Measurements from ENCODE around the gene SLC22A23.
"Not testable (repeated sequence)": the region's sequence is repeated elsewhere in the genome, so short reads cannot be mapped to it uniquely, and the experiment has no call there.

The SLC22A23 gene

DNA sequence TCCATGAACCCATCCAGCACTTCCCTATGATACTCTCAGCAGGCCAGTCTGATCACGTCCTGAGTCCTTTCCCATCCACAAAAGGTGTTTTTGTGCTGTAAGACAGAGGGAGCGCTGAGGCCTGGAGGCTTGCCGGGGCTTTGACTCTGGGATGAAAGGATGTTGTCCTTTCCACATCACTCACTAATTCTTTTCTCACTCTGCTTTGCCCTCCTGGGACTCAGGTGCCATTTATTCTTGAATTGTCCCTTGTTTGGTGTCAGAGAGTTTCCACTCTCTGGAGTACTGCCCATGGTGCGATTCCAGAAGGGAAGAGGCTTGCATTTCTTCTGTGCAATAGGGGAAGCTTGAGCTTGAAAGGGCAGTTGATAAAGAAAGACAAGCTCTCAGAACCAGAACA is 214.1 kb downstream of the SLC22A23 start:
- H3K27me3 ChIP-seq (ENCODE audit: low read depth), result no peaks in the 10 kb centered on the region
- no peaks in the 10 kb centered on the region for H3K9me3 ChIP-seq
- peaks cover 4% of the 10 kb centered on the region for H3K4me1 ChIP-seq
- in situ Hi-C loops (cut with MboI; ENCODE audit: low sequenced_read_pairs), result no loop called here
- DNase-seq (ENCODE audit: low spot score in 2 of 2), result no peak
- no peak overlapping the region for H3K4me3 ChIP-seq
- no peaks in the 10 kb centered on the region for H3K36me3 ChIP-seq (replicated peaks)

DNA sequence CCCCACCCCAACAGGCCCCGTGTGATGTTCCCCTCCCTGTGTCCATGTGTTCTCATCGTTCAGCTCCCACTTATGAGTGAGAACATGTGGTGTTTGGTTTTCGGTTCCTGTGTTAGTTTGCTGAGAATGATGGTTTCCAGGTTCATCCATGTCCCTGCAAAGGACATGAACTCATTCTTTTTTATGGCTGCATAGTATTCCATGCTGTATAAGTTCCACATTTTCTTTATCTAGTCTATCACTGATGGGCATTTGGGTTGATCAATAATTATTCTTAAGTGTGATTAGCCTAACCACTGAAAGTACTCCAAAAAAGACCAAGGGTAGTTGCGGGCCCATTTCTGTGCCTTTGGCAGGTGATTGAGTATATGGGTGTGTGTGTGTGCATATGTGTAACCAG is 215.1 kb downstream of the SLC22A23 start:
- H3K27me3 ChIP-seq (ENCODE audit: low read depth); H3K9me3 ChIP-seq; H3K4me1 ChIP-seq; H3K36me3 ChIP-seq (replicated peaks); in situ Hi-C loops (cut with MboI; ENCODE audit: low sequenced_read_pairs); DNase-seq (ENCODE audit: low spot score in 2 of 2); H3K4me3 ChIP-seq: not testable (repeated sequence)

DNA sequence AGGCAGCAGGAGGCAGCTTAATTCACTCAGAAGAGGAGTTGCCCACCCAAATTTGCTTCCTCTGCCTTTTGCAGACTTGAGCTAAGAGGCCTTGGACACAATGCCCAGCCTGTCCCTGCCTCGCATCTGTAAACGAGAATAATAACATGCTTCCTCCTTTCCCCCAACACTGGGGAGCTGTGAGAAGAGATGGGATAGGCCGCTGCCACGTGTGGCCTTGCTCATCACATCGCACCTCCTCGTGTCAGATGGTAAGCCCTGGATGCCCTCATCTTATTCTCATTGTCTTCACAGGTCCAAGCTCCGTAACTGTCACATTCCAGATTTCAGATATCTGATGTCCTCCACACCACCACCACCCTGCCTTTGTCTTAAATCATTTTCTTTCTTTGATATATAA is 216.3 kb downstream of the SLC22A23 start:
- no peak overlapping the region for H3K4me3 ChIP-seq
- no peaks in the 10 kb centered on the region for H3K36me3 ChIP-seq (replicated peaks)
- H3K4me1 ChIP-seq, result no peaks in the 10 kb centered on the region
- no peaks in the 10 kb centered on the region for H3K9me3 ChIP-seq
- in situ Hi-C loops (cut with MboI; ENCODE audit: low sequenced_read_pairs), result no loop called here
- DNase-seq (ENCODE audit: low spot score in 2 of 2), result no peak
- H3K27me3 ChIP-seq (ENCODE audit: low read depth), result no peaks in the 10 kb centered on the region

DNA sequence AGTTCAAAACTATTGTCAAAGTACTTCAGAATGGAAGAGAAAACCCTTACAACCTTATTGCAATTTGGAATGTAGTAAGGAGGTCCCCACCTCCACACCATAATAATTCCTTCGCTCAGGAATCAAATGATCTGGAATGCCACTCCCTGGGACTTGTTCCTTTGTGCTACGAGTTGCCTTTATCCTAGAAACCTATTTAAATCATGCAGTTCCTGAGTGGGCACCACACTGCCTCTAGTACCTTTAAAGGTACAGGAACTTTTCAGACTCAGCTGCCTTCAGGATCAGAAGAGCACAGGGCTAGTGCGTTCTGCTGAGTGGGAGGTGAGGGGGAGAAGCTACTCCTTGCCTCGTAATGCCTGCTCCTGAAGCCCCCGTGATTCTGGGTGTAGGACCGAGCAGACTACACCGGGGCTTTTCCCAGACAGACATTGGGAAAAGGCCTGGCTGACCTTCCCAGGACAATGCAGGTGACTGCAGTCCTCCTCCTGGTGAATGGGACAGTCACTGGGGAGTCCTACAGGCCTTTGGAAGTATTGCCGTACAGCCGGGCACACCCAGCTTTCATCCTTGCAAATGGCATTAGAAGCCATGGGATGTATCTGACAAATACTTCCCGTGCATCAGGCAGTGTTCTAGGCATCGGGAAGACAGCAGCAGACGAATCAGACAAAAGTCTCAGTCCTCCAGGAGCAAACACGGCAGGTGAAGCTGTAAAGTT is 217.6 kb downstream of the SLC22A23 start:
- Histone ChIP-seq H3K4me3 (no peak overlapping the region), H3K9me3 (no peaks in the 10 kb centered on the region), H3K4me1 (peaks cover 4% of the 10 kb centered on the region), H3K27me3 (ENCODE audit: low read depth) (no peaks in the 10 kb centered on the region), H3K36me3 (replicated peaks) (no peaks in the 10 kb centered on the region)
- peak in 1 of 2 experiments; percentile 38 for DNase-seq (ENCODE audit: low spot score in 2 of 2)
- in situ Hi-C loops (cut with MboI; ENCODE audit: low sequenced_read_pairs), result no loop called here

DNA sequence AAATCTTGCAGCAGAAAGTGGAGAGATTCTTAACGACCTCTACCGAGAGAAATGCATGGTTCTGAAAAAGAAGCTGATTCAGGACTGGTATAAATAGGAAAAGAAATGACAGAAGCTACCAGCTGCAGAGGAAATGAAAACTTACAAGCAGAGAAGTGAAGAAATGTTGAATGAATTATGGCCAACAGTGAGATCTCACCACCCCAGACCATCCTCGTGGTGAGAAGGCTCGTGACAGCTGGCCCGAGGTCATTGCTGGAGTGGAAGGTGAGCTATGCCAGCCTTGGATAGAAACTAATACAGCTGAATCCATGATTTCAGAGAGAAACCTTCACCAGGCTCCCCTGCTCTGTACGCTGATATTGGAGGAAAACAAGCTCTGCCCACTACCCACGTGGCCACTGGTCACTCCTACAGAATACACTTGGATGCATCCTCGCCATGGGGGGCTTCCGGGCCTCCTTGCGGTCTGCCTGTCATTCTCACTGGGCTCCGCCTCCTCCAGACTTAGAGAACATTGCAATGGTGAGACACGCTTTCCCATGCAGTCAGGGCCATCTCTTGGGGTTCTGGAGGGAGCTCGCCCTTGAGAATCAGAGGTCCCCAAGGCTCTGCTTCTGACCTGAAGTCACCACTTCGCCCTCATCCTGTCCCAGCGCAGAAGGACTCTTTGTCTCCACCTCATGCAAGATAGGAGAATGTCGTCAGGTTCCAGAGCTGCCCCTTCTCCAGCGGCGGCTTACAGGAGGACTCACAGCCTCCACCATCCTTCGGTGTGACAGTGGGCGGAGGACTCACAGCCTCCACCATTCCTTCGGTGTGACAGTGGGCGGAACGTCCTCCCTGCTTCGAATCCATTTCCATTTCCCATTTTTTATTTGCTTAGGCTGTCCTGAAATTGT is 218.8 kb downstream of the SLC22A23 start:
- DNase-seq (ENCODE audit: low spot score in 2 of 2), result no peak
- Histone ChIP-seq H3K9me3 (no peaks in the 10 kb centered on the region), H3K27me3 (ENCODE audit: low read depth) (no peaks in the 10 kb centered on the region), H3K4me1 (peaks cover 14% of the 10 kb centered on the region), H3K4me3 (no peak overlapping the region), H3K36me3 (replicated peaks) (no peaks in the 10 kb centered on the region)
- in situ Hi-C loops (cut with MboI; ENCODE audit: low sequenced_read_pairs), result no loop called here

DNA sequence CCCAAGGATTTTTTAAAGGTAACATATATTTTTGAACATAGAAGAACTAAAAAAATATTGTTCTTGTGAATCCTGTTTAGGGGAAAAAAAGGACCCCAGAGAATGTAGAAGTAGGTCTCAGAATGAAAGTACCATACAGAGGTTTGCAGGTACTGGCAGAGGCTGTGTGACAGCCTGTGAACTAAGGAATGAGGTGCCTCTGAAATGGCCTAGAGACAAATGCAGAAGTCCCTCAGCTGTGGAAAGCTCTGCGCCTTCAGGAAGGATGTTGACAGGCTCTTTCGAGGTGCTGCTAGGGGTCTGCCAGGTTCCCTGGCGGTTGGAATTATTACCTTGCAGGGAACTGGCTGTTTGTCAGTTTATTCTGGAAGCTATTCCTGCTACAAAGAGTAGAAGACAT is 220.8 kb downstream of the SLC22A23 start:
- Histone ChIP-seq H3K36me3 (replicated peaks) (no peaks in the 10 kb centered on the region), H3K4me3 (no peak overlapping the region), H3K9me3 (no peaks in the 10 kb centered on the region), H3K4me1 (peaks cover 24% of the 10 kb centered on the region), H3K27me3 (ENCODE audit: low read depth) (no peaks in the 10 kb centered on the region)
- in situ Hi-C loops (cut with MboI; ENCODE audit: low sequenced_read_pairs), result no loop called here
- DNase-seq (ENCODE audit: low spot score in 2 of 2), result no peak

DNA sequence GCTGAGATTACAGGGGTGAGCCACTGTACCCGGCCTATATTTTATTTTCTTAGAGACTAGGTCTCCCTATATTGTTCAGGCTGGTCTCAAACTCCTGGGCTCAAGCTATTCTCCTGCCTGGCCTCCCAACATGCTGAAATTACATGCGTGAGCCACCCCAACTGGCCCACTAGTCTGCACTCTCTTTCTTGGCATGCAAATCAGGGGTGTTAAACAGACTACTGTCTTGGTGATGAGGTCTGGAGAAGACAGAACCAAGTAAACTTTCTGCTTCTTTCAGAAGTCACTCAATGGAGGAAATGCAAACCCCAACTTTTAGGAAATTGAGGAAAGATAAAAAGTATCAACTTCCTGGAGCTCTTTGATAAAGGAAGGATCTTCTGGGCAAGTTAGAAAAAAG is 221.4 kb downstream of the SLC22A23 start:
- Histone ChIP-seq H3K9me3 (no peaks in the 10 kb centered on the region), H3K4me3 (no peak overlapping the region), H3K4me1 (peaks cover 27% of the 10 kb centered on the region), H3K27me3 (ENCODE audit: low read depth) (no peaks in the 10 kb centered on the region), H3K36me3 (replicated peaks) (no peaks in the 10 kb centered on the region)
- in situ Hi-C loops (cut with MboI; ENCODE audit: low sequenced_read_pairs), result no loop called here
- DNase-seq (ENCODE audit: low spot score in 2 of 2), result no peak

DNA sequence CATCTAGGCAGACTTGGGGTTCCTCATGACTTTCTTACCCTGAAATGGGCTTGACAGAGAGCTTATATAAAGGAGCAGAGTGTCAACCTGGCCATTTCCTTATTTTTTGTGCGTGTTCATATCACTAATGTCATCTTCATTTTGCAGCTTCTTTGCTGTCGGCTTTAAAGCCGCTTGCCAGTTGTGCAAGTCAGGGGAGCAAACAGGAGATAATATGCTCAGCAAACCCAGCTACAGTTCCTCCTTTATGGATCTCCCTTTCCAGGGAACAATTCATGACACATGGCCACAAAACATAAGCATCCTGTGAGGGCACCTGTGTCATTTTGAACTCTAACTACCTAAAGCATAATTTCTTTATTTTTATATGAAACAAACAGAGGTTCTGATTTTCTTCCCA is 222.9 kb downstream of the SLC22A23 start:
- DNase-seq (ENCODE audit: low spot score in 2 of 2), result no peak
- Histone ChIP-seq H3K36me3 (replicated peaks) (no peaks in the 10 kb centered on the region), H3K4me1 (peaks cover 38% of the 10 kb centered on the region), H3K27me3 (ENCODE audit: low read depth) (no peaks in the 10 kb centered on the region), H3K9me3 (no peaks in the 10 kb centered on the region), H3K4me3 (no peak overlapping the region)
- in situ Hi-C loops (cut with MboI; ENCODE audit: low sequenced_read_pairs), result no loop called here

DNA sequence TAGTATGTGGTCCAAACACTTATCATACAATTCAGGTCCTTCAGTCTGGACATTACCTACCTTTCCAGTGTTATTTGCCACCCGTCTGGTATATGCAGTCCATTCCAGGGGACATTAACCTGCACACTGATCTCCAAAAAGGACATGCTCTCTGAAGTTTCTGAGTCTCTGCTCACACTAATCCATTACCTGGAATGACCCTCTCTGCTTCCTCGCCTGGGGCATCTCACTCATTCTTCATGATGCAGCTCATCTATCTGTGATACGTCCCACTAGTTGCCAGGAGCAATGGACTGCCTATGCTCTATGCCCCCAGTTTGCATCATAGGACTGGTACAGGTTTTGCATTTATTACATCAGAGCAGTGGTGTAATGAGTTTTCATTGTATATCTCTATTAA is 223.5 kb downstream of the SLC22A23 start:
- H3K4me1 ChIP-seq, result peaks cover 41% of the 10 kb centered on the region
- H3K4me3 ChIP-seq, result no peak overlapping the region
- H3K36me3 ChIP-seq (replicated peaks), result no peaks in the 10 kb centered on the region
- no peaks in the 10 kb centered on the region for H3K9me3 ChIP-seq
- DNase-seq (ENCODE audit: low spot score in 2 of 2), result no peak
- no peaks in the 10 kb centered on the region for H3K27me3 ChIP-seq (ENCODE audit: low read depth)
- in situ Hi-C loops (cut with MboI; ENCODE audit: low sequenced_read_pairs), result no loop called here

DNA sequence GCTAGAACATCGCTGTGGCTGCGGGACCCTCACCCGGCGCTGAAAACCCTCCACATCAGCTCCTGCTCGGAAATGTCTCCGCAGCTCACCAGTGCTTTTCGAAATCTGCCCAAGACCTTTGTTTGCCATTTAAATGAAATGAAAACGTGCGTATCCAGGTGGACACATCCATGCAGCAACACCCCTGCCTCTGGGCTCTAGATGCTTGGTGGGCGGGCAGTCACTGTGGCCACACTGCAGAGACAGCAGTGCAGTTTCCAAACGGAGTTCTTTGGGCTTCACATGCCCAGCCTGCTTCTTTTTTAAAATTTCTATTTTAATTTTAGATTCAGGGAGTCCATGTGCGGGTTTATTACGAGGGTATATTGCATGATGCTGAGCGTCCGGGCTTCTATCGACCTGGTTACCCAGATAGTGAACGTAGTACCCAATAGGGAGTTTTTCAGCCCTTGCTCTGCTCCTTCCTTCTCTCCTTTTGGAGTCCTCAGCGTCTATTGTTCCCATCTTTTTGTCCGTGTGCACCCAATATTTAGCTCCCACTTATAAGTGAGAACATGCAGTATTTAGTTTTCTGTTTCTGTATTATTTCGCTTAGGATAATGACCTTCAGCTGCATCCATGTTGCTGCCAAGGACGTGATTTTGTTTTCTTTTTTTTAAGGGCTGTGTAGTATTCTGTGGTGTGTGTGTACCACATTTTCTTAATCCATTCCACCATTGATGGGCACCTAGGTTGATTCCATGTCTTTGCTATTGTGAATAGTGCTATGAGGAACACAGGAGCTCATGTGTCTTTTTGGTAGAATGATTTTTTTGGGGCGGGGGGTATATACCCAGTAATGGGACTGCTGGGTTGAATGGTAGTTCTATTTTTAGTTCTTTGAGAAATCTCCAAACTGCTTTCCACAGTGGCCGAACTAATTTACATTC is 224.6 kb downstream of the SLC22A23 start:
- H3K4me3 ChIP-seq, result peak overlapping the region; percentile 97
- H3K27me3 ChIP-seq (ENCODE audit: low read depth), result no peaks in the 10 kb centered on the region
- DNase-seq (ENCODE audit: low spot score in 2 of 2), result peak in 1 of 2 experiments; percentile 56

DNA sequence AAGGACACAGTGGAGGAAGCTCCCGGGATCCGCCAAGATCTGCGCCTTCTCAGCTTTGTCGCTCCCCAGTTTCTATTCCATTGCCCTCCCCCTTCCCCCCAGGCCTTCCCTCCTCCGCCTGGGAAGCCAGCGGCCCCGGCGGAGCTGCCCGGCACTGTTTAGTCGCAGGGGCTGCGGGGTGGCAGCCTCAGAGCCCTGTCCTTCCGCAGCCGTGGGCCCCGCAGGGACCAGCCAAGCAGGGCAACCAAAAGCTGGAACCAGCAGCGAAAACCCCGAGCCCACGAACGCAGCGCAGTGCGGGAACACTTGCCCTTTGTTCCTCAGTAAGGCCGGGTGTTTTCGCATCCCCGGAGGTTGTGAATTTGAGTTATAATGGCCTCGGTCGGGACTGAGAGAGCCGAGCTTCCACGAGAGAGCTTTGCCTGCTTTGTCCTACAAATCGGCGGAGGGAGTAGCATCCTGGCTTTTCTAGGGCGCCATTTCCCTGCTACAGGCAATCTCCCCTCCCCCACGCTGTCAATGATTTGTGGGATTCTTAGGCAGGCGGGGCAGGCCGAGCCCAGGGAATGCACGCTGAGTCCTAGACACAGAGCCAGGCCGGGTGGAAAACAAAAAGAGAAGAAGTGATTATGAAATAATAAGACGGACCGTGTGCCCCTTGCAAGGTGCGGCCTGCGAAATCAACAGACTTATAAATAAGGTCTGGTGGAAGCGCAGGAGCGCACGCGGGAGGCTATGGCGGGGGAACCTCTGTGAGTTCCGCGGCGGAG is 225.4 kb downstream of the SLC22A23 start:
- Histone ChIP-seq H3K4me3 (peak overlapping the region; percentile 97), H3K9me3 (no peaks in the 10 kb centered on the region), H3K27me3 (ENCODE audit: low read depth) (no peaks in the 10 kb centered on the region), H3K4me1 (peaks cover 46% of the 10 kb centered on the region), H3K36me3 (replicated peaks) (peaks cover 4% of the 10 kb centered on the region; the same call in 1 of the 2 replicates)
- DNase-seq (ENCODE audit: low spot score in 2 of 2), result peak; percentile 81 to 94
- in situ Hi-C loops (cut with MboI; ENCODE audit: low sequenced_read_pairs), result no loop called here

More for the DNA sequence above, 224.6 kb downstream of the SLC22A23 start:
- in situ Hi-C loops (cut with MboI; ENCODE audit: low sequenced_read_pairs), result no loop called here
- H3K4me1 ChIP-seq, result peaks cover 45% of the 10 kb centered on the region
- H3K36me3 ChIP-seq (replicated peaks), result 0 out of 2 replicates have a peak, but pooled peaks cover under 1% of the 10 kb centered on the region
- no peaks in the 10 kb centered on the region for H3K9me3 ChIP-seq

DNA sequence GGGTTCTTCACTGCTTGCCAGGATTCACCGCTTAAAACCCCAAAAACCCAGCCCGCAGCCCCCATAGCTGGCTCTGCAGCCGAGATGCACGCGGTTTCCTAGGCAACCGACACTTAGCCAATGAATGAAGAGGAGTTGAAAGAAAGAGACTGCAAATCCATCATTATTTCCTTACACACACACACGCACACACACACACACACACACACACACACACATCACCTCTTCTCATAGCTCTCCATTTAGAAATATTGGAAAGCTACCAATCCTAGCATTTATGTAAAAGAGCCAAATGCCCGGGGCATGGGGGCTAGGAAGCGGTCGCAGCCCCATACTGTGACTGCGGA is 226.0 kb downstream of the SLC22A23 start:
- in situ Hi-C loops (cut with MboI; ENCODE audit: low sequenced_read_pairs), result no loop called here
- H3K4me3 ChIP-seq, result peak overlapping the region; percentile 97
- H3K27me3 ChIP-seq (ENCODE audit: low read depth), result no peaks in the 10 kb centered on the region
- DNase-seq (ENCODE audit: low spot score in 2 of 2), result peak; percentile 86 to 92
- peaks cover 52% of the 10 kb centered on the region for H3K4me1 ChIP-seq
- peaks cover 9% of the 10 kb centered on the region for H3K36me3 ChIP-seq (replicated peaks)
- H3K9me3 ChIP-seq, result no peaks in the 10 kb centered on the region
